ENCODE measurements around the gene TSHZ3. TPM values are rescaled to one million over a fixed set of nuclear protein-coding genes. Genes with fewer than 3 reads are reported as not detected.

The TSHZ3 gene
- total RNA-seq, 2 donors from 2014 or later, result 1.3 to 5.1 TPM

DNA sequence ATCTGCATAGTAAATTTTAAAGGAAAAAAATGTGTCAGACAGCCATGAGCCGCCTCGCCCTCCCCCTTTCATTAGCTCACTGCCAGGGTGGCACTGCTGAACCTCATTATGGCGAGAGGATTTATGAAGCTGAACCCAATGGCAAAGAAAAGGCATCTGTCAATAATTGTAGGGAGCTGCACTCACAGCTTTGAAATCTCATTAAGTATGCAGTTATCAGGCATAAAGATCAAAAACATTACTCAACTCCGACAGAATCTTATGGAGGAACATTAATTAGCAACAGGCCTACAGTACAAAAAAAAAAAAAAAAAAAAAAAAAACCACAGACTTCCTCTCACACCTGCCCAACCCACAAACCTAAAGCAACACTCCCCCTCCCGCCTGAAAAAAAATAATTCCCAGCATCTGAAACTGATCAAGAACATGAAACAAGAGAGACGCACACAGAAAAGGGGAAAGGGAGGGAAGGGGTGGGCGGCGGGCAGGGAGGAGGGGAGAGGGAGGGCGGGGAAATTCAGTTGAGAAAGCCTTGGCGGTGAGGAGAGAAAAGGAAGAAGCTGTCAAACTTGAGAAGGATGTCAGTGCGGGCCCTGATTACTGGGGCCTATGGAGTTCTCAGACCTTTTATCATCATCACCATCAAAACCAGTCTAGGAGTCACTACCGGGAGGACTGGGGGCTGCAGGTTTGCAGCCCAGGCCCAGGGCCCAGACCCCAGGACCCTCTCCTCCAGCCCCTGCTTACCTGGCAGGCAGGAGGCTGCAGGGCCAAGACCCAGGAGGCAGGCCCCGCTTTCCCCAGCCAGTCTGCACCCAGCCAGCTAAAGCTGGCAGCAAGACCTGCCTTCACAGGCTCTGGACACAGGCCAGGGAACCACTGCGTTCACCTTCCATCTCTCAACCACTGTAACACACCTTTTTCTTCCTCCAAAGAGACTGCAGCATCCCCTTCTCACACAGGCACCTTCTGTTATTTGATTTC, 8.9 kb downstream of the TSHZ3 start:
- no peaks in the 10 kb centered on the region for H3K27me3 ChIP-seq
- H3K36me3 ChIP-seq, result no peaks in the 10 kb centered on the region
- H3K9me3 ChIP-seq, result no peaks in the 10 kb centered on the region
- no peak for DNase-seq
- H3K27ac ChIP-seq, result no peak overlapping the region
- intact Hi-C loops (cut with DNase I), result no loop called here
- H3K4me1 ChIP-seq, result no peaks in the 10 kb centered on the region
- peak overlapping the region in 1 of 2 donors; percentile 12 for H3K9ac ChIP-seq (ENCODE audit: low read depth in 2 of 2, low read length in 2 of 2)
- TF ChIP-seq, protein P1, sequence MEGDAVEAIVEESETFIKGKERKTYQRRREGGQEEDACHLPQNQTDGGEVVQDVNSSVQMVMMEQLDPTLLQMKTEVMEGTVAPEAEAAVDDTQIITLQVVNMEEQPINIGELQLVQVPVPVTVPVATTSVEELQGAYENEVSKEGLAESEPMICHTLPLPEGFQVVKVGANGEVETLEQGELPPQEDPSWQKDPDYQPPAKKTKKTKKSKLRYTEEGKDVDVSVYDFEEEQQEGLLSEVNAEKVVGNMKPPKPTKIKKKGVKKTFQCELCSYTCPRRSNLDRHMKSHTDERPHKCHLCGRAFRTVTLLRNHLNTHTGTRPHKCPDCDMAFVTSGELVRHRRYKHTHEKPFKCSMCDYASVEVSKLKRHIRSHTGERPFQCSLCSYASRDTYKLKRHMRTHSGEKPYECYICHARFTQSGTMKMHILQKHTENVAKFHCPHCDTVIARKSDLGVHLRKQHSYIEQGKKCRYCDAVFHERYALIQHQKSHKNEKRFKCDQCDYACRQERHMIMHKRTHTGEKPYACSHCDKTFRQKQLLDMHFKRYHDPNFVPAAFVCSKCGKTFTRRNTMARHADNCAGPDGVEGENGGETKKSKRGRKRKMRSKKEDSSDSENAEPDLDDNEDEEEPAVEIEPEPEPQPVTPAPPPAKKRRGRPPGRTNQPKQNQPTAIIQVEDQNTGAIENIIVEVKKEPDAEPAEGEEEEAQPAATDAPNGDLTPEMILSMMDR (IDR thresholded peaks at IDR 0.05), result no peak
- no peak overlapping the region for H3K4me3 ChIP-seq

DNA sequence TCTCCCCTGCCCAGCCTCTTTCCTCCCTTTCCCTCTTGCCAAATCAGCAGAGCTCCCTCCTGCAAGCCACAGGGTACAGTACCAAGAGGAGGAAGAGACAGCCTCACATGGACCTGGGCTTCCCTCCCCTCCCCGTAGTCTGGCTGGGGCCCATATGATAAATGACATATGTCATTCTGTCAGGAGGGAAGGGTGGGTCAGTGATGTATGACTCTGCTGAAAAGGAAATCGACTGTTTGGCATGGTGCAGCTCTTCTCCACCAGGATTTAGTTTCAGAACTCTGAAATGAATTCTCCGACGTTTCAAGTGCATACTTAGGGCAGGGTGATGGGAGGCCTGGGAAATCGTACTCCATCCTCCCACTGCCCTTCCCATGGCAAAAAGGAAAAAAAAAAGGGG, 9.8 kb downstream of the TSHZ3 start:
- intact Hi-C loops (cut with DNase I), result no loop called here

DNA sequence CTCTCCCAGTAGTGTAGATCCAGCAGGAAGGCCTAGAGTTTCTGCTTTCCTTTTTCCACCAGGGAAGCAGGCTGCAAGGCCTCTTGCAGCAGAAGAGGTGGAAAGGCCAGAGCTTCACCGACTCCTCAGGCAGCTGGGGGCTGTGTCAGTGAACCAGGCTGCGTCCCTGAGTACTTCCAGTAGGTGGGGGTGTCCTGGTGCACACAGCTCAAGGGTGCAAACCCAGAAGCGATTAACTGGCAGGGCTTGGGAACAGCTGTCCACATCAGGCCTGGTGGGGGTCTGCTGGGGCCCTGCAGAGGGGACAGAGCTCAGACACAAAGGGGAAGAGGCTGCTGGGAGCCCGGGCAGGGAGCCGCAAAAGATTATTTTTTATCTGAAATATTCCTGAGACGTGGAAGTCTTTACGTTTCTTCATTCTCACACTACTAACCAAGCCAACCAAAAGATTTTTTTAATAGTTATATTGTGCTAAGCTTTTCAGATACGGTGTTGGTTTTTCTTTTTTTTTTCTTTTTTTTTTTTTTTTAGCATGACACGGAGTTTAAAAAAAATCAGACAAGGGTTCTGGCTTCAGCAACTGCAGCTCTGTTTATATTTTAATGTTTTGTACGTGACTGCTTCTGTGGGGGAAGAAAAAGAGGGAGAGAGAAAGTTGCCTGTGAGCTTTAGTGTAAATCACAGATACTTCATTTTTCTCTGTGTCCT, 11.0 kb downstream of the TSHZ3 start:
- Histone ChIP-seq H3K9me3 (no peaks in the 10 kb centered on the region), H3K9ac (ENCODE audit: low read depth in 2 of 2, low read length in 2 of 2) (no peak overlapping the region), H3K27me3 (no peaks in the 10 kb centered on the region), H3K36me3 (no peaks in the 10 kb centered on the region), H3K4me3 (no peak overlapping the region), H3K27ac (peak overlapping the region; percentile 19), H3K4me1 (no peaks in the 10 kb centered on the region)
- intact Hi-C loops (cut with DNase I), result no loop called here
- TF ChIP-seq, protein P1 (IDR thresholded peaks at IDR 0.05), result peak; percentile 33
- DNase-seq, result no peak

More for the DNA sequence above, 9.8 kb downstream of the TSHZ3 start:
- Histone ChIP-seq H3K4me1 (no peaks in the 10 kb centered on the region), H3K4me3 (no peak overlapping the region), H3K9ac (ENCODE audit: low read depth in 2 of 2, low read length in 2 of 2) (no peak overlapping the region), H3K27me3 (no peaks in the 10 kb centered on the region), H3K27ac (peak overlapping the region; percentile 19), H3K36me3 (no peaks in the 10 kb centered on the region), H3K9me3 (no peaks in the 10 kb centered on the region)
- TF ChIP-seq, protein P1 (IDR thresholded peaks at IDR 0.05), result no peak
- no peak for DNase-seq

DNA sequence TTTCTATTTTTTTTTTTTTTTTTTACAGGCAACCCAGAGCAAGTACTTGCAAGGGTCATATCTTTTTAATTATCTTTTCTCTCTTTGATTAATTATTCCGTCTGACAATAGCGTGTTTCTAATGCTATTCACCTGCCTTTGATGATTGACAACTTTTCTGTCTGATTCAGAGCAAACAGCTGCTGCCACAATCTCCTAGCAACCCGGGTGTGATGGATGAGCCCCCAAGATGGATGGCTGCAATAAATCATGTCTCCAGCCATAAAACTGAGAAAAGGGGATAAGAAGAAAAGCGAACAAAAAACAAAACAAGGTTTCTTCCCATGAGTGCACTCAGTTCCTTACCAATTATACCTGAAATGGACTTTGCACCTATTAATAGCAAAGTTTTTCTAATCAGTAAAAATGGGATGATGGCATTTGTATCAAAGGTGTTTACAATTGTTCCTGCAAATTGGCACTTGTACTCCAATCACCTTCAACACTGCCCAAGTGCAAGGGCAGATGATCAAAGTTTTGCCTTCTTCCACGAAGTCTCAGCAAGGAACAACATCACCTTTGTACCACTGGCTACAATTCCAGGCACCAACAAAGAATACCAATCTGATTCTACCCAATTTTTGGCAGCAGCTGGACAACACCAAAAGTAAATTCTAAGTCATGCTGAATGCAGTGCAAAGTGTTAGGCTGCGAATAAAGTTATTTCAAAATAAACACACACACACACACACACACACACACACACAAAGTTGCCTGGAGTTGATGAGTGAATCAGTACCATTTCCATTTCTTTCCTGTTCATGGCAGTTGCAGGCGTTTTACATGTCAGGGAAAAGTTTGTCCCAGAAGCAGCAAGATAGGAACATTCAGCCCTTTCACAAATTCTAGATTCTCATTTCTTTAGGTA, 12.0 kb downstream of the TSHZ3 start:
- DNase-seq, result no peak
- TF ChIP-seq, protein P1 (IDR thresholded peaks at IDR 0.05), result no peak
- Histone ChIP-seq H3K4me1 (no peaks in the 10 kb centered on the region), H3K9me3 (no peaks in the 10 kb centered on the region), H3K4me3 (no peak overlapping the region), H3K9ac (ENCODE audit: low read depth in 2 of 2, low read length in 2 of 2) (no peak overlapping the region), H3K36me3 (no peaks in the 10 kb centered on the region), H3K27me3 (no peaks in the 10 kb centered on the region), H3K27ac (no peak overlapping the region)
- intact Hi-C loops (cut with DNase I), result no loop called here

DNA sequence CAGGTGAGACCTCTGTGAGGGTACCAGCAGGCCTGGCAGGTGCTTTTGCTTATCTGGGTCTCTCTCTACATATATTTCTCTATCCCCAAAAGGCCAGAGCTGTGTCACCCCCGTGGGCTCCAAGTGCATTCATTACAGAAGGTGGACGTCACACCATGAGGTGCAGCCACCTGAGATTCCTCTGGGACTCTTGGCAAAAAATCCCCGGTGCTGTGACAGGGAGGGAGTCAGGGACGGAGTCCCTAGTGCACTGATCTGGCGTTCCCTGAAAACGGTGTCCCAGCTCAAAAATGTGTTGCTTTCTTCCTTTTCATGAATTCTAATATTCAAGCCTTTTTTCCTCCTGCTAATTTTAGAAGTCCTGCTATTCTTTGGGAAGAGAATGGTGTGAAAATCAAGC, 13.5 kb downstream of the TSHZ3 start:
- H3K27ac ChIP-seq, result no peak overlapping the region
- intact Hi-C loops (cut with DNase I), result no loop called here
- no peak overlapping the region for H3K9ac ChIP-seq (ENCODE audit: low read depth in 2 of 2, low read length in 2 of 2)
- no peak overlapping the region for H3K4me3 ChIP-seq
- DNase-seq, result no peak
- H3K27me3 ChIP-seq, result no peaks in the 10 kb centered on the region
- TF ChIP-seq, protein P1 (IDR thresholded peaks at IDR 0.05), result no peak
- no peaks in the 10 kb centered on the region for H3K36me3 ChIP-seq
- no peaks in the 10 kb centered on the region for H3K9me3 ChIP-seq
- H3K4me1 ChIP-seq, result no peaks in the 10 kb centered on the region
